Mucosa of descending colon (tissue), 3 donors: ENCODE data around the gene PTPRD. TPM values are rescaled to one million over a fixed set of nuclear protein-coding genes. Genes with fewer than 3 reads are reported as not detected.

Source experiments
- ATAC-seq: fragments of 200-7000 bp; cut with Tn5 transposase; one replicate; pipeline ENCODE4 v1.9.1; 2020; ENCODE audit warnings: mild to moderate bottlenecking, moderate library complexity
- DNase-seq, 3 donors: peaks; one replicate each; pipeline ENCODE4 v3.0.0-alpha.2; 2020
- H3K36me3 ChIP-seq: fragments of 200-600 bp; one replicate; pipeline ENCODE4 v1.8.0; 2021; ENCODE audit warnings: low read depth, mild to moderate bottlenecking
- H3K4me1 ChIP-seq: fragments of 200-600 bp; one replicate; pipeline ENCODE4 v1.8.0; 2021; ENCODE audit warnings: low read depth, mild to moderate bottlenecking
- H3K4me3 ChIP-seq: fragments of 200-600 bp; one replicate; pipeline ENCODE4 v1.8.0; 2021; ENCODE audit warnings: mild to moderate bottlenecking
- H3K9me3 ChIP-seq: fragments of 200-600 bp; one replicate; pipeline ENCODE4 v1.8.0; 2021; ENCODE audit warnings: mild to moderate bottlenecking
- intact Hi-C, 2 donors: fragments of 100-400 bp; cut with DNase I in 1 of 2; cut with micrococcal nuclease in 1 of 2; formaldehyde crosslinking; loops; one replicate each; pipeline versions ENCODE4 v1.11.0 to v1.11.1; 2022; cut with DNase I, micrococcal nuclease
- total RNA-seq, 3 donors: library from RNA; stranded (reverse); fragmentation: NEBNext Ultra II Directional in 2 of 3; extraction: Animal tissue kit (Norgen Biotek cat#: 25700) in 2 of 3; gene quantifications; one replicate each; pipeline versions ENCODE4 v1.2.1 to v1.2.4, GENCODE V29; 2021 to 2023
- TF ChIP-seq, protein P1 (sequence below): fragments of 200-600 bp; IDR thresholded peaks from one replicate; pipeline ENCODE4 v1.8.0; 2022; ENCODE audit warnings: antibody characterized with exemption, mild to moderate bottlenecking
- donor health status: DM: no; HTN: no; CAD: no; lungs with moderate emphysema.
- donor health status: DM: no; HTN: no; CAD: no.
- donor health status: DM: no; HTN: yes; CAD: no.

PTPRD gene
- total RNA-seq, 3 donors from 2014 or later, result 52.7 to 128 (median 113) TPM

DNA sequence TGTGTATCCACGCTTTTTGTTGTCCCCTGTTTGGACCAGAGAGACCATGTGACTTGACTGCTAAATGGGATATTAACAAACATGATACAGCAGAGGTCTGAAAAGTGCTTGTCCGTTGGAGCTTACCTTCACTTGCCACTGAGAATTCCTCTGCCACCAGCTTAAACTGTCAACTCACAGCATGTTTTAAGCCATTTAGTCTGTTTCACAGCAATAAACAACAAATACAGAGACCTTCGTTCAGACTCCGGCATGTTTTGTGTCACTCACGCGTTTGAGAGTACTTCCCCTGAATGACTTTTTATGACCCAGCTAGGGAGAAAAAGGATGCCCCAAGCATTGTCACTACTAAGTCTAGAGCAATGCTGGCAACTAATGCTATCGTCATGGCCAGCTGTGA, 173.8 kb downstream of the PTPRD start:
- Histone ChIP-seq H3K9me3 (no peaks in the 10 kb centered on the region), H3K4me1 (no peaks in the 10 kb centered on the region), H3K36me3 (no peaks in the 10 kb centered on the region), H3K4me3 (no peak overlapping the region)
- intact Hi-C loops, result no loop called here
- DNase-seq (no peak), ATAC-seq (no peak)
- TF ChIP-seq, protein P1, sequence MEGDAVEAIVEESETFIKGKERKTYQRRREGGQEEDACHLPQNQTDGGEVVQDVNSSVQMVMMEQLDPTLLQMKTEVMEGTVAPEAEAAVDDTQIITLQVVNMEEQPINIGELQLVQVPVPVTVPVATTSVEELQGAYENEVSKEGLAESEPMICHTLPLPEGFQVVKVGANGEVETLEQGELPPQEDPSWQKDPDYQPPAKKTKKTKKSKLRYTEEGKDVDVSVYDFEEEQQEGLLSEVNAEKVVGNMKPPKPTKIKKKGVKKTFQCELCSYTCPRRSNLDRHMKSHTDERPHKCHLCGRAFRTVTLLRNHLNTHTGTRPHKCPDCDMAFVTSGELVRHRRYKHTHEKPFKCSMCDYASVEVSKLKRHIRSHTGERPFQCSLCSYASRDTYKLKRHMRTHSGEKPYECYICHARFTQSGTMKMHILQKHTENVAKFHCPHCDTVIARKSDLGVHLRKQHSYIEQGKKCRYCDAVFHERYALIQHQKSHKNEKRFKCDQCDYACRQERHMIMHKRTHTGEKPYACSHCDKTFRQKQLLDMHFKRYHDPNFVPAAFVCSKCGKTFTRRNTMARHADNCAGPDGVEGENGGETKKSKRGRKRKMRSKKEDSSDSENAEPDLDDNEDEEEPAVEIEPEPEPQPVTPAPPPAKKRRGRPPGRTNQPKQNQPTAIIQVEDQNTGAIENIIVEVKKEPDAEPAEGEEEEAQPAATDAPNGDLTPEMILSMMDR, result no peak

DNA sequence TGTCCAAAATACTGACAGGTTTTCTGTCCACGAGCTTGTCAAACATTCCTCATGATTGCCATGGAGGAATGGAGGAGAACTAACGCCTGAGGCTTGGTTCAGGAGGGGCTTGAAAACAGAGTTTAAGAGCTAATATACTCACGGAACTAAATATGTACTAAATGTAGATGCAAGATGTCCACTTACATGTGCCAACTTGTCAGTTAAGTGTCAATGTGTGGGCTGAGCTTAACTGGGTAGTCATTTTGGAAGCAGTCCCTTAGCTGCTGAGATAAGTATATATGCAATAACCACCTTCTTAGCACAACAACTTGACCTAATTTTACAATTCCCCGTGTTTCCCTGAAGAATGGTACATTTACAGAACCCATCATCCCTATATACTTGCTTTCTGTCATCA, 176.0 kb downstream of the PTPRD start:
- H3K36me3 ChIP-seq, result no peaks in the 10 kb centered on the region
- H3K4me1 ChIP-seq, result no peaks in the 10 kb centered on the region
- H3K9me3 ChIP-seq, result no peaks in the 10 kb centered on the region
- no peak for DNase-seq
- no peak for ATAC-seq
- TF ChIP-seq, protein P1, result no peak
- H3K4me3 ChIP-seq, result no peak overlapping the region
- intact Hi-C loops, result no loop called here

DNA sequence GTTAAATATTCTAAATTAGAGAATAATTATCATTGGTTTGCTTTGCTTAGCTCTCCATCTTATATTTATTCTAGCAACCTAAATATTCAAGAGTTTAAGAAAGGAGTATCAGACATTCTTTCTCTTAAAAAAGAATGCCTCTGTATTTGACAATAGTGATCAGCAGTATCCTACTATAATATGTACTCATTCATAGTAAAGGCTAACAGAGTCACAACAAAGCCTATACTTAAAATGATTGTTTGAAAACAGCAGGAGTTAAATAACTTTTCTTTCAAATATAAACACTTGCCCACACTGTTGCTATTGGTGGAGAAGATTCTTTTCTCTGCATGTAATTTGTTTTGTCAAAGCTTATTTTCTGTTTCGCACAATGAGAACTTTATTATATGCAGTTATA, 178.4 kb downstream of the PTPRD start:
- ATAC-seq (no peak), DNase-seq (no peak)
- intact Hi-C loops, result no loop called here
- TF ChIP-seq, protein P1, result no peak
- Histone ChIP-seq H3K36me3 (no peaks in the 10 kb centered on the region), H3K4me1 (no peaks in the 10 kb centered on the region), H3K4me3 (no peak overlapping the region), H3K9me3 (no peaks in the 10 kb centered on the region)

DNA sequence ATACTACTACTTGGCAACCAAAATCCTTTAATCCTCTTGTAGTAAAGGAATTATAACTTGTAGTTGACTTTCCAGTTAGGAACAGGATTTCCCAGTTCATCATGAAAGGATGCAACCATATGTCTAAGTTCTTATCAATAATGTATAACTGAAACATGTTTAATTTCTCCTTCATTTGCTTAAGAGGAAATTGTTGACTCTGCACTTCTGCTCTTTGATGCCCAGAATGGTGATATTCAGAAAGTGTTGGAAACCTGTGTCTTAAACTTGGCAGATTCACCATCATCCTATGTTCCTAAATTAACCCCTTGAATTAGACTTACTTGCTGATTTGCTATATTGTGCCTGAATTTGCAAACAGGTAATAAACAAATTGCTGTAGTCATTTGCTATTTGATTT, 201.5 kb downstream of the PTPRD start:
- Histone ChIP-seq H3K4me3 (no peak overlapping the region), H3K9me3 (no peaks in the 10 kb centered on the region), H3K36me3 (no peaks in the 10 kb centered on the region), H3K4me1 (no peaks in the 10 kb centered on the region)
- intact Hi-C loops, result no loop called here
- ATAC-seq (no peak), DNase-seq (no peak)
- TF ChIP-seq, protein P1, result no peak

DNA sequence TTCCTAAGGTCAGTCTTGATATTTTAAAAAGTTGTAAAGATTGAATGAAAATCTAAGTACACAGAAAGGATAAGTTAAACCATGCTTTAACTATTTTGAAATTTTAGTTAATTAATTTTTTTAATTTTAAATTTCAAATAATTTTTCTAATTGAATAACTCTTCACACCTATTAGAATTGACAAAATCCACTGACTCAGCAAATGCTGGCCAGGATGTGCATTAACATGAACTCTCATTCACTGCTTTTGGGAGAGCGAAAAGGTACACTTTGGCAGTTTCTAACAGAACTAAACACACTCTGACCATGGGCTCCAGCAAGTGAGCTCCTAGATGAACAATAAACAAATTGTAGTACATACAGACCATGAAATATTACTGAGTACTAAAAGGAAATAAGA, 209.5 kb downstream of the PTPRD start:
- Histone ChIP-seq H3K4me3 (no peak overlapping the region), H3K4me1 (no peaks in the 10 kb centered on the region), H3K9me3 (no peaks in the 10 kb centered on the region), H3K36me3 (no peaks in the 10 kb centered on the region)
- ATAC-seq (no peak), DNase-seq (no peak)
- intact Hi-C loops, result no loop called here
- TF ChIP-seq, protein P1, result no peak

DNA sequence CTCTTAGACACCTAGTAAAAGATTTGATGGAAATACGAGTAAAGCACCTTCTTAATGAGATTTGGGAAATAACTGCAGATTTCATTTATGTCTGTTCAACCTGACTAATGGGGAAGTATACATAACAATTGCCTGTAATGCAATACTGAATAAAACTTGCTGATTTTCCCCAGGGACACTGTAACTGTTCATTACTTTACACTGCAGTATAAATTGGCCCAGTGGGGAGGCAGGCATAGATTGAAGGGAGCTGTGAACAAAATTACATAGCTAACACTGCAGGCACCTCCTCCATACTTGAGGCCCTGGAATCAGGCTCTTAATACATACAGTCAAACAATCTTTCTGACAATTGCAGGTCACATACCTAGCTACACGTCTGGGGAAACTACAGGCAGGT, 216.2 kb downstream of the PTPRD start:
- Histone ChIP-seq H3K4me3 (no peak overlapping the region), H3K4me1 (no peaks in the 10 kb centered on the region), H3K9me3 (no peaks in the 10 kb centered on the region), H3K36me3 (no peaks in the 10 kb centered on the region)
- TF ChIP-seq, protein P1, result no peak
- intact Hi-C loops, result no loop called here
- no peak for ATAC-seq
- no peak for DNase-seq
